PC-9 (cell line): Measurements from ENCODE around the gene DUSP2.

Experiments
- EZH2 ChIP-seq: fragments of 200-600 bp; sonication (generic); IDR thresholded peaks from 2 replicates; pipeline ENCODE4 v1.8.0; 2017; ENCODE audit warnings: antibody characterized with exemption, low read depth
- TF ChIP-seq, protein P1 (sequence below): fragments of 200-600 bp; sonication (generic); conservative IDR thresholded peaks from 2 replicates; pipeline ENCODE4 v1.6.1; 2017; ENCODE audit warnings: mixed run types, antibody characterized with exemption, mild to moderate bottlenecking, moderate library complexity

DNA sequence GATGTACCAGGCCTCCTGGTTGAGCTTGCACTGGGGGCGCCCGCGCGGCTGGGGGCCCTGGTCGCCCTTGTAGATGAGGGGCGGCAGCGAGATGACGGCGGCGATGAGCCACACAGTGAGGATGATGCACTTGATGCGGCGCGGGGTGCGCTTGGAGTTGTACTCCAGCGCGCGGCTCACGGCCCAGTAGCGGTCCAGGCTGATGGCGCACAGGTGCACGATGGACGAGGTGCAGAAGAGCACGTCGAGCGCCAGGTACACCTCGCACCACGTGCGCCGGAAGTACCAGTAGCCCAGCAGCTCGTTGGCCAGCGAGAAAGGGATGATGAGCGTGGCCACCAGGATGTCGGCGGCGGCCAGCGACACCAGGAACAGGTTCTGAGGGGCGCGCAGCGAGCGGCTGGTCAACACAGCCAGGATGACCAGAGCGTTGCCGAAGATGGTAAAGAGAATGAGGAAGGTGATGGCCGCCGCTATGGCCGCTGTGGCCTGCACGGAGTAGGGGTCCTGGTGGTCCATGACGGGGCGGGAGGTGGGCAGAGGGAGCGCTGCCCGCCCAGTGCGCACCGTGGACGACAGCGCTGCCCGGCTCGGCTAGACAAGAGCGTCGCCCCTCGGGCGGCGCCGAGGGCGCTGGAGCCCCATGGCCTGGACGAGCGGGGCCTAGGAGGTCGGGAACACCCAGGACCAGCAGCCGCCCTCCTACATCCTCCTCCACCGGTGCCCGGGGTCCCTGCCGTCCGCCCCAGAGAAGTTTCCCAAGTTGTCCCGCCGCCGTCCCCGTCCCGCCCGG lies 29.4 kb downstream of the DUSP2 start:
- TF ChIP-seq, protein P1, sequence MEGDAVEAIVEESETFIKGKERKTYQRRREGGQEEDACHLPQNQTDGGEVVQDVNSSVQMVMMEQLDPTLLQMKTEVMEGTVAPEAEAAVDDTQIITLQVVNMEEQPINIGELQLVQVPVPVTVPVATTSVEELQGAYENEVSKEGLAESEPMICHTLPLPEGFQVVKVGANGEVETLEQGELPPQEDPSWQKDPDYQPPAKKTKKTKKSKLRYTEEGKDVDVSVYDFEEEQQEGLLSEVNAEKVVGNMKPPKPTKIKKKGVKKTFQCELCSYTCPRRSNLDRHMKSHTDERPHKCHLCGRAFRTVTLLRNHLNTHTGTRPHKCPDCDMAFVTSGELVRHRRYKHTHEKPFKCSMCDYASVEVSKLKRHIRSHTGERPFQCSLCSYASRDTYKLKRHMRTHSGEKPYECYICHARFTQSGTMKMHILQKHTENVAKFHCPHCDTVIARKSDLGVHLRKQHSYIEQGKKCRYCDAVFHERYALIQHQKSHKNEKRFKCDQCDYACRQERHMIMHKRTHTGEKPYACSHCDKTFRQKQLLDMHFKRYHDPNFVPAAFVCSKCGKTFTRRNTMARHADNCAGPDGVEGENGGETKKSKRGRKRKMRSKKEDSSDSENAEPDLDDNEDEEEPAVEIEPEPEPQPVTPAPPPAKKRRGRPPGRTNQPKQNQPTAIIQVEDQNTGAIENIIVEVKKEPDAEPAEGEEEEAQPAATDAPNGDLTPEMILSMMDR, result no peak
- no peak for TF ChIP-seq EZH2
